Trophoblast cell (in vitro differentiated cells and primary cell): ENCODE results near the gene PADI1.

Experiments
- DNase-seq, 2 donors: peaks; one replicate each; pipeline ENCODE4 v3.0.0-alpha.2; 2016
- H2AFZ ChIP-seq: 2 replicates; pipeline ENCODE4 v1.6.1; 2013; ENCODE audit warnings: low read length, moderate library complexity, mild to moderate bottlenecking; ENCODE audit not compliant: insufficient read depth, poor library complexity
- H2AK5ac ChIP-seq: 2 replicates; pipeline ENCODE4 v1.6.1; 2013; ENCODE audit warnings: mild to moderate bottlenecking, low read length
- H2BK120ac ChIP-seq: 2 replicates; pipeline ENCODE4 v1.6.1; 2013; ENCODE audit warnings: low read length, mild to moderate bottlenecking, moderate library complexity; ENCODE audit not compliant: insufficient read depth, poor library complexity
- H2BK12ac ChIP-seq: 2 replicates; pipeline ENCODE4 v1.6.1; 2013; ENCODE audit warnings: mild to moderate bottlenecking, low read length, moderate library complexity
- H2BK5ac ChIP-seq: 2 replicates; pipeline ENCODE4 v1.6.1; 2013; ENCODE audit warnings: low read length, low read depth, moderate library complexity, mild to moderate bottlenecking; ENCODE audit not compliant: poor library complexity
- H3K14ac ChIP-seq: 2 replicates; pipeline ENCODE4 v1.6.1; 2013; ENCODE audit warnings: mild to moderate bottlenecking, low read length
- H3K18ac ChIP-seq: 2 replicates; pipeline ENCODE4 v1.6.1; 2013; ENCODE audit warnings: mild to moderate bottlenecking, low read length
- H3K23ac ChIP-seq: 2 replicates; pipeline ENCODE4 v1.6.1; 2013; ENCODE audit warnings: low read length
- H3K27ac ChIP-seq: 2 replicates; pipeline ENCODE4 v1.5.1; 2013; ENCODE audit warnings: low read depth, mild to moderate bottlenecking, inconsistent platforms, low read length, moderate library complexity
- H3K27me3 ChIP-seq: 2 replicates; pipeline ENCODE4 v1.6.1; 2013; ENCODE audit warnings: inconsistent platforms, mild to moderate bottlenecking, low read length, moderate library complexity; ENCODE audit not compliant: insufficient read depth
- H3K36me3 ChIP-seq, 2 experiments: 1 replicate in 1 of 2; 2 replicates in 1 of 2; pipeline ENCODE4 v1.6.1; 2013; ENCODE audit warnings: low read length in 2 of 2, mild to moderate bottlenecking in 2 of 2, moderate library complexity in 1 of 2; ENCODE audit not compliant: insufficient read depth in 2 of 2, control insufficient read depth in 1 of 2
- H3K4ac ChIP-seq: 2 replicates; pipeline ENCODE4 v1.6.1; 2013; ENCODE audit warnings: low read depth, mild to moderate bottlenecking, low read length, moderate library complexity
- H3K4me1 ChIP-seq, 2 experiments: 1 replicate in 1 of 2; 2 replicates in 1 of 2; pipeline ENCODE4 v1.6.1; 2013; ENCODE audit warnings: low read length in 2 of 2, mild to moderate bottlenecking in 2 of 2, moderate library complexity in 1 of 2; ENCODE audit not compliant: insufficient read depth in 2 of 2, control insufficient read depth in 1 of 2
- H3K4me2 ChIP-seq: 2 replicates; pipeline ENCODE4 v1.6.1; 2013; ENCODE audit warnings: inconsistent platforms, mild to moderate bottlenecking, low read length, moderate library complexity
- H3K4me3 ChIP-seq: 2 replicates; pipeline ENCODE4 v1.5.1; 2013; ENCODE audit warnings: mild to moderate bottlenecking, low read depth, low read length, inconsistent platforms
- H3K79me1 ChIP-seq: one replicate; pipeline ENCODE4 v1.6.1; 2013; ENCODE audit warnings: low read length
- H3K79me2 ChIP-seq: 2 replicates; pipeline ENCODE4 v1.6.1; 2013; ENCODE audit warnings: low read length, mild to moderate bottlenecking; ENCODE audit not compliant: control insufficient read depth, insufficient read depth, poor library complexity
- H3K9ac ChIP-seq: 2 replicates; pipeline ENCODE4 v1.6.1; 2013; ENCODE audit warnings: mild to moderate bottlenecking, low read length
- H3K9me3 ChIP-seq: 2 replicates; pipeline ENCODE4 v1.6.1; 2013; ENCODE audit warnings: low read depth, mild to moderate bottlenecking, control low read depth, inconsistent platforms, low read length; ENCODE audit not compliant: insufficient read depth
- H4K12ac ChIP-seq: 2 replicates; pipeline ENCODE4 v1.6.1; 2013; ENCODE audit warnings: low read depth, mild to moderate bottlenecking, low read length, moderate library complexity
- H4K8ac ChIP-seq: 2 replicates; pipeline ENCODE4 v1.6.1; 2013; ENCODE audit warnings: low read depth, mild to moderate bottlenecking, low read length, moderate library complexity
- H4K91ac ChIP-seq: one replicate; pipeline ENCODE4 v1.6.1; 2013; ENCODE audit warnings: low read depth, mild to moderate bottlenecking, low read length, moderate library complexity
- WGBS: extraction: QIAGEN DNeasy Blood & Tissue Kit; methylation state at CpG from one replicate; pipeline ENCODE4 v1.1.7; 2013; ENCODE audit warnings: missing lambda C conversion rate; ENCODE audit not compliant: insufficient read length, insufficient coverage; ENCODE audit errors: extremely low coverage; 5-methylcytosine and 5-hydroxymethylcytosine counted together

PADI1 gene

GRCh38 chr1:17194615-17195528 is 10.1 kb upstream of the PADI1 start:
- WGBS, result no CpG with 5 or more reads among the region's 8 CpGs
- H3K79me2 ChIP-seq, result no peaks in the 10 kb centered on the region
- H3K36me3 ChIP-seq, result no peaks in the 10 kb centered on the region
- no peak overlapping the region for H2AK5ac ChIP-seq
- peaks cover 2% of the 10 kb centered on the region for H3K9me3 ChIP-seq
- peaks cover 10% of the 10 kb centered on the region for H3K79me1 ChIP-seq
- H2BK12ac ChIP-seq, result no peak overlapping the region
- H3K23ac ChIP-seq, result no peak overlapping the region
- no peak for DNase-seq
- H3K18ac ChIP-seq, result no peak overlapping the region
- H3K27ac ChIP-seq, result no peak overlapping the region
- H2BK120ac ChIP-seq, result no peak overlapping the region
- H3K9ac ChIP-seq, result no peak overlapping the region
- no peak overlapping the region for H2BK5ac ChIP-seq
- no peak overlapping the region for H4K8ac ChIP-seq
- no peak overlapping the region for H3K14ac ChIP-seq
- H3K4me3 ChIP-seq, result no peak overlapping the region
- H4K12ac ChIP-seq, result no peak overlapping the region
- H2AFZ ChIP-seq, result no peak overlapping the region
- no peak overlapping the region for H3K4me2 ChIP-seq
- peaks cover 11 to 15% of the 10 kb centered on the region in 2 experiments for H3K4me1 ChIP-seq
- H3K27me3 ChIP-seq, result no peaks in the 10 kb centered on the region
- H3K4ac ChIP-seq, result no peak overlapping the region
- H4K91ac ChIP-seq, result no peak overlapping the region

- H3K4me3 ChIP-seq, result no peak overlapping the region
- H2BK12ac ChIP-seq, result no peak overlapping the region
These were observed 9.2 kb upstream of the PADI1 start for GRCh38 chr1:17195731-17196130.

GRCh38 chr1:17196496-17197185 is 8.3 kb upstream of the PADI1 start:
- no peak overlapping the region for H3K27ac ChIP-seq
- H3K9me3 ChIP-seq, result peaks cover 2% of the 10 kb centered on the region
- H4K91ac ChIP-seq, result no peak overlapping the region
- H3K79me2 ChIP-seq, result no peaks in the 10 kb centered on the region
- H2AFZ ChIP-seq, result no peak overlapping the region
- no peaks in the 10 kb centered on the region for H3K27me3 ChIP-seq
- H2BK120ac ChIP-seq, result no peak overlapping the region
- H3K4ac ChIP-seq, result no peak overlapping the region
- H3K79me1 ChIP-seq, result peaks cover 5% of the 10 kb centered on the region
- no peak overlapping the region for H2AK5ac ChIP-seq
- H4K12ac ChIP-seq, result no peak overlapping the region
- no peaks in the 10 kb centered on the region for H3K36me3 ChIP-seq
- DNase-seq, result no peak
- no peak overlapping the region for H4K8ac ChIP-seq
- H3K14ac ChIP-seq, result no peak overlapping the region
- H2BK12ac ChIP-seq, result no peak overlapping the region
- H3K9ac ChIP-seq, result no peak overlapping the region
- no peak overlapping the region for H3K4me3 ChIP-seq
- H3K18ac ChIP-seq, result no peak overlapping the region
- no CpG with 5 or more reads among the region's 13 CpGs for WGBS
- H3K4me1 ChIP-seq, result peaks cover 7% of the 10 kb centered on the region in 2 experiments
- H3K4me2 ChIP-seq, result no peak overlapping the region
- H2BK5ac ChIP-seq, result no peak overlapping the region
- no peak overlapping the region for H3K23ac ChIP-seq

More at GRCh38 chr1:17195731-17196130, 9.2 kb upstream of the PADI1 start:
- Histone ChIP-seq H3K9ac (no peak overlapping the region), H3K27ac (no peak overlapping the region), H2BK120ac (no peak overlapping the region), H3K36me3 (no peaks in the 10 kb centered on the region), H2BK5ac (no peak overlapping the region), H3K27me3 (no peaks in the 10 kb centered on the region), H3K9me3 (peaks cover 2% of the 10 kb centered on the region), H4K12ac (no peak overlapping the region), H3K4me2 (no peak overlapping the region), H4K91ac (no peak overlapping the region), H3K14ac (no peak overlapping the region), H3K4ac (no peak overlapping the region), H4K8ac (no peak overlapping the region), H2AFZ (no peak overlapping the region), H3K79me2 (no peaks in the 10 kb centered on the region), H3K4me1 (peaks cover 5 to 7% of the 10 kb centered on the region in 2 experiments), H3K23ac (no peak overlapping the region), H3K18ac (no peak overlapping the region), H3K79me1 (peaks cover 5% of the 10 kb centered on the region), H2AK5ac (no peak overlapping the region)
- DNase-seq, result no peak
- no CpG with 5 or more reads among the region's 3 CpGs for WGBS

GRCh38 chr1:17197696-17198095 is 7.2 kb upstream of the PADI1 start:
- Histone ChIP-seq H3K27ac (no peak overlapping the region), H3K14ac (no peak overlapping the region), H3K4me3 (no peak overlapping the region), H4K8ac (no peak overlapping the region), H4K91ac (no peak overlapping the region), H2BK12ac (no peak overlapping the region), H3K9me3 (peaks cover 2% of the 10 kb centered on the region), H2AK5ac (no peak overlapping the region), H3K23ac (no peak overlapping the region), H3K79me1 (peaks cover 5% of the 10 kb centered on the region), H3K18ac (no peak overlapping the region), H4K12ac (no peak overlapping the region), H3K4me1 (peaks cover 7 to 8% of the 10 kb centered on the region in 2 experiments), H3K36me3 (no peaks in the 10 kb centered on the region), H3K79me2 (no peaks in the 10 kb centered on the region), H2BK120ac (no peak overlapping the region), H3K9ac (no peak overlapping the region), H3K4me2 (no peak overlapping the region), H3K27me3 (no peaks in the 10 kb centered on the region), H2AFZ (no peak overlapping the region), H3K4ac (no peak overlapping the region), H2BK5ac (no peak overlapping the region)
- no peak for DNase-seq
- WGBS, result no CpG with 5 or more reads among the region's 7 CpGs
